HepG2 (cell line): ENCODE results near the gene ATP11C. TPM values are rescaled to one million over a fixed set of nuclear protein-coding genes. Genes with fewer than 3 reads are reported as not detected.

Experiments used
- ATAC-seq: fragments of 200-7000 bp; cut with Tn5 transposase; 3 replicates; pipeline ENCODE4 v1.9.1; 2020; ENCODE audit warnings: mild to moderate bottlenecking, moderate library complexity
- BruUV-seq: library from RNA; stranded (reverse); fragments of 400-500 nt; replicated peaks from 2 replicates; lab custom pipeline; 2021; lab: Mats Ljungman, UMichigan
- CTCF ChIA-PET: fragments of 300-600 bp; formaldehyde crosslinking; extraction: SDS; loops from one replicate; lab custom pipeline; 2021; ENCODE audit warnings: low total read pairs, inconsistent platforms, low intra/inter-chr PET ratio; lab: Yijun Ruan, JAX
- POLR2A ChIA-PET: fragments of 350-600 bp; sonication (Branson Sonifier 250); formaldehyde crosslinking; loops from one replicate; lab custom pipeline; 2020; ENCODE audit warnings: antibody characterized with exemption, inconsistent platforms; lab: Yijun Ruan, JAX
- DNase-seq: peaks from one replicate; pipeline ENCODE4 v3.0.0-alpha.2; 2015; ENCODE audit warnings: low spot score
- FAIRE-seq: peaks from 3 replicates; lab custom pipeline; 2011; peaks lifted over from hg19 to GRCh38; lab: Jason Lieb, UNC
- H2AFZ ChIP-seq: one replicate; pipeline ENCODE4 v1.6.1; 2011; ENCODE audit warnings: low read length, inconsistent platforms
- H3K27ac ChIP-seq: fragments of 300-600 bp; 3 replicates; pipeline ENCODE4 v1.8.0; 2011; ENCODE audit warnings: mixed run types, mild to moderate bottlenecking, mixed read lengths, low read length, inconsistent platforms; ENCODE audit not compliant: insufficient read depth; ENCODE audit errors: extremely low read length
- H3K27me3 ChIP-seq, 2 experiments: fragments of 200-600 bp in 1 of 2; 2 replicates in 1 of 2; 3 replicates in 1 of 2; pipeline versions ENCODE4 v1.6.0 to v1.8.0; 2011; ENCODE audit warnings: low read length in 2 of 2, mild to moderate bottlenecking in 2 of 2, moderate library complexity in 2 of 2, inconsistent platforms in 1 of 2; ENCODE audit not compliant: insufficient read depth in 2 of 2, control insufficient read depth in 1 of 2
- H3K36me3 ChIP-seq, 2 experiments: fragments of 200-600 bp in 1 of 2; replicated peaks in 1 of 2; 2 replicates in 1 of 2; 3 replicates in 1 of 2; pipeline versions ENCODE4 v1.5.1 to v1.8.0; 2011; ENCODE audit warnings: low read length in 2 of 2, inconsistent platforms in 1 of 2; ENCODE audit not compliant: insufficient read depth in 2 of 2, control insufficient read depth in 1 of 2
- H3K4me1 ChIP-seq: 2 replicates; pipeline ENCODE4 v1.5.1; 2012; ENCODE audit warnings: low read length, inconsistent platforms; ENCODE audit not compliant: insufficient read depth
- H3K4me2 ChIP-seq: 2 replicates; pipeline ENCODE4 v1.6.0; 2011; ENCODE audit warnings: low read depth, low read length, inconsistent platforms
- H3K4me3 ChIP-seq, 3 experiments: fragments of 200-600 bp in 1 of 3; sonication (generic), shearing (Covaris generic) in 1 of 3; replicated peaks in 1 of 3; 2 replicates each; pipeline ENCODE4 v1.5.1; 2011 to 2016; ENCODE audit warnings: low read length in 3 of 3, inconsistent platforms in 2 of 3, low read depth in 2 of 3, mild to moderate bottlenecking in 2 of 3, control low read depth in 1 of 3, mixed read lengths in 1 of 3; ENCODE audit not compliant: insufficient read depth in 1 of 3
- H3K79me2 ChIP-seq: one replicate; pipeline ENCODE4 v1.6.1; 2011; ENCODE audit warnings: low read length, inconsistent platforms; ENCODE audit not compliant: insufficient read depth
- H3K9ac ChIP-seq: 2 replicates; pipeline ENCODE4 v1.6.0; 2011; ENCODE audit warnings: mild to moderate bottlenecking, low read depth, low read length, inconsistent platforms; ENCODE audit not compliant: insufficient read depth
- H3K9me3 ChIP-seq: 2 replicates; pipeline ENCODE4 v1.5.1; 2012; ENCODE audit warnings: mild to moderate bottlenecking, low read length
- H4K20me1 ChIP-seq: 2 replicates; pipeline ENCODE4 v1.6.0; 2011; ENCODE audit warnings: inconsistent platforms, mild to moderate bottlenecking, low read length, moderate library complexity; ENCODE audit not compliant: insufficient read depth
- ATF2 ChIP-seq: sonication (generic); formaldehyde crosslinking; IDR thresholded peaks from 2 replicates; pipeline ENCODE4 v1.4.0; 2020; ENCODE audit warnings: missing genetic modification reagents
- CHD2 ChIP-seq: IDR thresholded peaks from 2 replicates; pipeline ENCODE4 v1.6.1; 2011; ENCODE audit warnings: low read depth, low read length, improper control_type of control experiment
- FLYWCH1 ChIP-seq: sonication (generic); formaldehyde crosslinking; IDR thresholded peaks from 2 replicates; pipeline ENCODE4 v1.8.1; 2023; ENCODE audit warnings: mild to moderate bottlenecking, missing genetic modification reagents
- GFI1 ChIP-seq: sonication (generic); formaldehyde crosslinking; IDR thresholded peaks from 2 replicates; pipeline ENCODE4 v1.5.0; 2020; ENCODE audit warnings: missing genetic modification reagents, mild to moderate bottlenecking, borderline replicate concordance
- TAF1 ChIP-seq: sonication (generic); formaldehyde crosslinking; IDR thresholded peaks from 2 replicates; pipeline ENCODE4 v1.4.0; 2020; ENCODE audit warnings: missing genetic modification reagents
- UBTF ChIP-seq: sonication (generic); formaldehyde crosslinking; IDR thresholded peaks from 2 replicates; pipeline ENCODE4 v1.4.0; 2020; ENCODE audit warnings: mild to moderate bottlenecking, missing genetic modification reagents
- WGBS: methylation state at CpG from one replicate; pipeline ENCODE4 v1.1.6; 2017; ENCODE audit warnings: low lambda C conversion rate; 5-methylcytosine and 5-hydroxymethylcytosine counted together
- in situ Hi-C: cut with HindIII; loops from 2 replicates; pipeline ENCODE4 v1.10.0; 2017; ENCODE audit warnings: low pct_unique_long_range_greater_than_20kb; ENCODE audit not compliant: extremely low pct_ligation_motif_present
- intact Hi-C: fragments of 100-400 bp; cut with micrococcal nuclease; formaldehyde crosslinking; loops from one replicate; pipeline ENCODE4 v1.10.0; 2022; ENCODE audit not compliant: unreplicated experiment
- polyA plus RNA-seq, 8 experiments: library from polyadenylated mRNA; depleted of rRNA in 3 of 8; stranded (reverse) in 7 of 8; unstranded in 1 of 8; fragments of >200 nt; fragmentation: Illumina TruSeq in 4 of 8; extraction: Trizol in 4 of 8; gene quantifications; 2 replicates each; pipeline versions ENCODE4 v1.2.1 to v1.2.3, GENCODE V29; 2011 to 2016; ENCODE audit warnings: low read depth in 4 of 8, missing spikeins in 1 of 8, mixed read lengths in 1 of 8; ENCODE audit not compliant: insufficient read depth in 1 of 8
- total RNA-seq, 5 experiments: library from RNA; depleted of rRNA; stranded (reverse); fragments of >200 nt; fragmentation: Illumina TruSeq; extraction: Trizol; gene quantifications; 2 replicates each; pipeline ENCODE4 v1.2.3, GENCODE V29; 2016; ENCODE audit warnings: low read depth in 1 of 5
- TF ChIP-seq, protein P1 (sequence below): IDR thresholded peaks from 2 replicates; pipeline ENCODE4 v1.6.1; 2016; ENCODE audit warnings: control low read depth
- TF ChIP-seq, protein P2 (sequence below): sonication (generic); formaldehyde crosslinking; IDR thresholded peaks from 2 replicates; pipeline ENCODE4 v1.8.1; 2023; ENCODE audit warnings: mild to moderate bottlenecking, missing genetic modification reagents

The ATP11C gene
- total and polyA plus RNA-seq, 2 of the 13 experiments (the other 11 are each of a cell fraction or from before 2014, with no cell fraction given): 8.5 to 16.9 TPM

- TF ChIP-seq CHD2 (no peak), FLYWCH1 (CRISPR knock-in tag) (no peak), ATF2 (CRISPR knock-in tag) (no peak), TAF1 (CRISPR knock-in tag) (no peak), UBTF (no peak), GFI1 (CRISPR knock-in tag) (no peak)
- TF ChIP-seq, protein P1, sequence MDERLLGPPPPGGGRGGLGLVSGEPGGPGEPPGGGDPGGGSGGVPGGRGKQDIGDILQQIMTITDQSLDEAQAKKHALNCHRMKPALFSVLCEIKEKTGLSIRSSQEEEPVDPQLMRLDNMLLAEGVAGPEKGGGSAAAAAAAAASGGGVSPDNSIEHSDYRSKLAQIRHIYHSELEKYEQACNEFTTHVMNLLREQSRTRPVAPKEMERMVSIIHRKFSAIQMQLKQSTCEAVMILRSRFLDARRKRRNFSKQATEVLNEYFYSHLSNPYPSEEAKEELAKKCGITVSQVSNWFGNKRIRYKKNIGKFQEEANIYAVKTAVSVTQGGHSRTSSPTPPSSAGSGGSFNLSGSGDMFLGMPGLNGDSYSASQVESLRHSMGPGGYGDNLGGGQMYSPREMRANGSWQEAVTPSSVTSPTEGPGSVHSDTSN (CRISPR knock-in tag): no peak
- TF ChIP-seq, protein P2, sequence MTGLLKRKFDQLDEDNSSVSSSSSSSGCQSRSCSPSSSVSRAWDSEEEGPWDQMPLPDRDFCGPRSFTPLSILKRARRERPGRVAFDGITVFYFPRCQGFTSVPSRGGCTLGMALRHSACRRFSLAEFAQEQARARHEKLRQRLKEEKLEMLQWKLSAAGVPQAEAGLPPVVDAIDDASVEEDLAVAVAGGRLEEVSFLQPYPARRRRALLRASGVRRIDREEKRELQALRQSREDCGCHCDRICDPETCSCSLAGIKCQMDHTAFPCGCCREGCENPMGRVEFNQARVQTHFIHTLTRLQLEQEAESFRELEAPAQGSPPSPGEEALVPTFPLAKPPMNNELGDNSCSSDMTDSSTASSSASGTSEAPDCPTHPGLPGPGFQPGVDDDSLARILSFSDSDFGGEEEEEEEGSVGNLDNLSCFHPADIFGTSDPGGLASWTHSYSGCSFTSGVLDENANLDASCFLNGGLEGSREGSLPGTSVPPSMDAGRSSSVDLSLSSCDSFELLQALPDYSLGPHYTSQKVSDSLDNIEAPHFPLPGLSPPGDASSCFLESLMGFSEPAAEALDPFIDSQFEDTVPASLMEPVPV: no peak
- H3K4me2 ChIP-seq: no peak overlapping the region
- no peak overlapping the region for H3K27ac ChIP-seq
- H4K20me1 ChIP-seq: no peaks in the 10 kb centered on the region
- DNase-seq: no peak
- no peaks in the 10 kb centered on the region for H3K4me1 ChIP-seq
- 83% methylated on average over 2 of the region's 2 CpGs for WGBS
- POLR2A ChIA-PET: no interaction called here
- in situ Hi-C loops: no loop called here
- no peaks in the 10 kb centered on the region for H3K36me3 ChIP-seq
- H2AFZ ChIP-seq: no peak overlapping the region
- no peaks in the 10 kb centered on the region for H3K9me3 ChIP-seq
- ATAC-seq: no peak
- BruUV-seq: no TSS peak
- FAIRE-seq: no peak
- H3K79me2 ChIP-seq: no peaks in the 10 kb centered on the region
- intact Hi-C loops: no loop called here
- CTCF ChIA-PET: no interaction called here
- H3K9ac ChIP-seq: no peak overlapping the region
- H3K4me3 ChIP-seq: no peak overlapping the region
- no peaks in the 10 kb centered on the region for H3K27me3 ChIP-seq
Measured at GRCh38 chrX:139898334-139898733, 34.5 kb downstream of the ATP11C start.
